Chondrocyte (in vitro differentiated cells): ENCODE measurements around the gene DCPS. TPM values are rescaled to one million over a fixed set of nuclear protein-coding genes. Genes with fewer than 3 reads are reported as not detected.

Source experiments
- DNase-seq: peaks from one replicate; pipeline ENCODE4 v3.0.0; 2021; ENCODE audit warnings: mixed read lengths, low spot score
- H3K27ac Mint-ChIP-seq: one replicate; pipeline ENCODE4 v1.8.0; 2021; ENCODE audit warnings: mild to moderate bottlenecking, moderate library complexity, mixed read lengths; ENCODE audit not compliant: unreplicated experiment
- H3K27me3 Mint-ChIP-seq: 2 replicates; pipeline ENCODE4 v1.8.0; 2021; ENCODE audit warnings: low read depth, mixed read lengths
- H3K36me3 Mint-ChIP-seq: 2 replicates; pipeline ENCODE4 v1.8.0; 2021; ENCODE audit warnings: low read depth, mixed read lengths
- H3K4me1 Mint-ChIP-seq: 2 replicates; pipeline ENCODE4 v1.8.0; 2021; ENCODE audit warnings: low read depth, mild to moderate bottlenecking, mixed read lengths
- H3K4me3 Mint-ChIP-seq: one replicate; pipeline ENCODE4 v1.8.0; 2021; ENCODE audit warnings: mild to moderate bottlenecking, moderate library complexity, mixed read lengths; ENCODE audit not compliant: unreplicated experiment
- H3K9me3 Mint-ChIP-seq: 2 replicates; pipeline ENCODE4 v1.8.0; 2021; ENCODE audit warnings: low read depth, mixed read lengths
- total RNA-seq: library from RNA; stranded (reverse); gene quantifications from 3 replicates; pipeline ENCODE4 v1.2.1, GENCODE V29; 2021
- TF ChIP-seq, protein P1 (sequence below): fragments of 200-600 bp; sonication (generic); IDR thresholded peaks from 2 replicates; pipeline ENCODE4 v1.5.0; 2021; ENCODE audit warnings: antibody characterized with exemption, mild to moderate bottlenecking, moderate library complexity

DCPS gene
- total RNA-seq, 1 donor from 2014 or later: 12.4 TPM

DNA sequence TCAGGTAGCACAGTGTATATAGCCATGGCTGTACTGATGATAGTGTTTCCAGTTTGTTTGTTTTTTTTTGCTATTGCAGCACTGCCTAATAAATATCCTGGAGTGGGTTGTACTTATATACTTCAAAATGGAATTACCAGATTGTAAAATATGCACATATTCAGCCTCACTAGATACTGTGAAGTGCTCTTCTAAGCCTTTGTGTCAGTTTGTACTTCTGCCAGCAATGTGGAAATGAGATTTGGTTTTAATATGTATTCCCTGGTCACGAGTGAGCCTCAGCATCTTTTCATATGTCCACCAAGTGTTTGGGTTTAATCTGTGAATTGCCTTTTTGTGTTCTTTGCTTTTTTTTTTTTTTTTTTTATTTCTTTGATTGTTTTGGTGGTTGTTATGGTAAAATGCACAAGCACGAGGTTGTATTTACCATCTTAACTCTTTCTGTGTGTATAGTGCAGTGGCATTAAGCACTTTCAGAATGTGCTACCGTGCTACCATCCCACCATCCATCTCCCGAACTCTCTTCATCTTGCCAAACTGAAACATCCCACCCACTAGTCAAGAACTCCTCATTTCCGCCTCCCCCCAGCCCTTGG lies 86.5 kb downstream of the DCPS start:
- DNase-seq: no peak
- Mint-ChIP-seq H3K27me3 (no peaks in the 10 kb centered on the region), H3K9me3 (no peaks in the 10 kb centered on the region), H3K4me3 (no peak overlapping the region), H3K36me3 (peaks cover 1% of the 10 kb centered on the region), H3K4me1 (peaks cover 56% of the 10 kb centered on the region), H3K27ac (peak overlapping the region; percentile 55)
- TF ChIP-seq, protein P1, sequence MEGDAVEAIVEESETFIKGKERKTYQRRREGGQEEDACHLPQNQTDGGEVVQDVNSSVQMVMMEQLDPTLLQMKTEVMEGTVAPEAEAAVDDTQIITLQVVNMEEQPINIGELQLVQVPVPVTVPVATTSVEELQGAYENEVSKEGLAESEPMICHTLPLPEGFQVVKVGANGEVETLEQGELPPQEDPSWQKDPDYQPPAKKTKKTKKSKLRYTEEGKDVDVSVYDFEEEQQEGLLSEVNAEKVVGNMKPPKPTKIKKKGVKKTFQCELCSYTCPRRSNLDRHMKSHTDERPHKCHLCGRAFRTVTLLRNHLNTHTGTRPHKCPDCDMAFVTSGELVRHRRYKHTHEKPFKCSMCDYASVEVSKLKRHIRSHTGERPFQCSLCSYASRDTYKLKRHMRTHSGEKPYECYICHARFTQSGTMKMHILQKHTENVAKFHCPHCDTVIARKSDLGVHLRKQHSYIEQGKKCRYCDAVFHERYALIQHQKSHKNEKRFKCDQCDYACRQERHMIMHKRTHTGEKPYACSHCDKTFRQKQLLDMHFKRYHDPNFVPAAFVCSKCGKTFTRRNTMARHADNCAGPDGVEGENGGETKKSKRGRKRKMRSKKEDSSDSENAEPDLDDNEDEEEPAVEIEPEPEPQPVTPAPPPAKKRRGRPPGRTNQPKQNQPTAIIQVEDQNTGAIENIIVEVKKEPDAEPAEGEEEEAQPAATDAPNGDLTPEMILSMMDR: no peak

DNA sequence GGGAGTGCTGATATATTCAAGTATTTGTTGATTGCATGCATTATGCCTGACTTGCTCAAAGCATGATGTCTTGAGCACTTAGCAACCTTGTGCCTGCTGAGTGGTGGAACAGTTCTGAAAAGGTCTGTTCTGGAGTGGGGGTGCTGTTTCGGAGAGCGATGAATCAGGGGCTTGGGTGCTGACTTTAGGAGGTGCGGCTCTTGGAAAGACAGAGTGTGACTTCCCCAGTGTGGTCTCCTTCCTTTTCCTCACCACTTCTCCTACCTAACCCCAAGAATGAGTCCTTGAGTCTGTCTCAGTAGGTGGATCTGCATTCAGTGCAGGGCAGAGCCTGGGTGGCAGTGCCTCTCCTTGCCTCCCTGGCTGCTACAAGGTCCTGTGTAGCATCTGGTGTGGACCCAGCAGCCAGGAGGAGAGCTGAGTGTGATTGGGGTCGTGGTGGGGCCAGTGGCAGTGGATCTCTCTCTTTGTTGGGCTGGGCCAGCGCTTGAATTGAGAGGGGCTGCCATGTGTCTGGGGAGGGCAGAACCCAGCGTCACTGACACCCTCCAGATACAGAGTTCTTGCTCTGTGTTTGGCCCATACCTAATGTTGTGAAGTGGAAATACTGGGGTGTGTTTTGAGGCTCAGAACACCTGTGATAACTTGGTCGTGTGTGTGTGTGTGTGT lies 87.6 kb downstream of the DCPS start:
- no peaks in the 10 kb centered on the region for H3K9me3 Mint-ChIP-seq
- no peak overlapping the region for H3K4me3 Mint-ChIP-seq
- H3K36me3 Mint-ChIP-seq: peaks cover 1% of the 10 kb centered on the region
- no peak for DNase-seq
- H3K4me1 Mint-ChIP-seq: peaks cover 52% of the 10 kb centered on the region
- H3K27ac Mint-ChIP-seq: no peak overlapping the region
- TF ChIP-seq, protein P1: no peak
- no peaks in the 10 kb centered on the region for H3K27me3 Mint-ChIP-seq

GRCh38 chr11:126391970-126392632 lies 88.2 kb downstream of the DCPS start:
- Mint-ChIP-seq H3K27me3 (no peaks in the 10 kb centered on the region), H3K36me3 (peaks cover 1% of the 10 kb centered on the region), H3K27ac (no peak overlapping the region), H3K9me3 (no peaks in the 10 kb centered on the region), H3K4me1 (peaks cover 50% of the 10 kb centered on the region), H3K4me3 (no peak overlapping the region)
- DNase-seq: no peak
- TF ChIP-seq, protein P1: peak; percentile 29

GRCh38 chr11:126392633-126393013 lies 88.8 kb downstream of the DCPS start:
- no peaks in the 10 kb centered on the region for H3K27me3 Mint-ChIP-seq

DNA sequence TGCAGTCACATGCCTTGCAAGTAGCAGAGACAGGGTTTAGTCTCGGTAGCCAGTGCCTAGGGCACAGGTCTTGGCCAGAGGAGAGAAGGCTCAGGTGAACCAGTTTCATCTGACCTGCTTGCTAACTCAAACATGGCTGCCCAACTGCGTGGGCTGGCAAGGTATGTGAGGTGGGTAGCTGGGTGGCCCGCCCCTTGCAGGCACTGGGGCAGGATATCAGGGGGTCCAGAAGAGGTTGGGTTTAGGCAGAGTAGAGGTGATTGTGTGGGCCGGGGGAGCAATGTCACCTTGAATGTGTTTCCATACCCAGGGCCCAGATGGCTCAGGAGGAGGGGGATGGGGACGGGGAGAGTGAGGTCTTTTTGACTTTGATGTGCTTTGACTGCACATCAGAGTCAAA lies 89.3 kb downstream of the DCPS start:
- Mint-ChIP-seq H3K27me3 (no peaks in the 10 kb centered on the region), H3K4me3 (no peak overlapping the region), H3K36me3 (peaks cover 1% of the 10 kb centered on the region), H3K9me3 (no peaks in the 10 kb centered on the region), H3K27ac (no peak overlapping the region), H3K4me1 (peaks cover 44% of the 10 kb centered on the region)
- DNase-seq: no peak
- TF ChIP-seq, protein P1: no peak

More at GRCh38 chr11:126392633-126393013, 88.8 kb downstream of the DCPS start:
- Mint-ChIP-seq H3K36me3 (peaks cover 1% of the 10 kb centered on the region), H3K9me3 (no peaks in the 10 kb centered on the region), H3K27ac (no peak overlapping the region), H3K4me3 (no peak overlapping the region), H3K4me1 (peaks cover 48% of the 10 kb centered on the region)
- DNase-seq: no peak
- TF ChIP-seq, protein P1: no peak
